SIG-M5 treated with dmso at 0.1 percent for 504 hours (cell line): ENCODE data around the gene ESRRB.

ENCODE experiments used
- DNase-seq: peaks from one replicate; lab custom pipeline; 2025; ENCODE audit not compliant: unreplicated experiment; lab: John Stamatoyannopoulos, UW

Gene ESRRB

DNA sequence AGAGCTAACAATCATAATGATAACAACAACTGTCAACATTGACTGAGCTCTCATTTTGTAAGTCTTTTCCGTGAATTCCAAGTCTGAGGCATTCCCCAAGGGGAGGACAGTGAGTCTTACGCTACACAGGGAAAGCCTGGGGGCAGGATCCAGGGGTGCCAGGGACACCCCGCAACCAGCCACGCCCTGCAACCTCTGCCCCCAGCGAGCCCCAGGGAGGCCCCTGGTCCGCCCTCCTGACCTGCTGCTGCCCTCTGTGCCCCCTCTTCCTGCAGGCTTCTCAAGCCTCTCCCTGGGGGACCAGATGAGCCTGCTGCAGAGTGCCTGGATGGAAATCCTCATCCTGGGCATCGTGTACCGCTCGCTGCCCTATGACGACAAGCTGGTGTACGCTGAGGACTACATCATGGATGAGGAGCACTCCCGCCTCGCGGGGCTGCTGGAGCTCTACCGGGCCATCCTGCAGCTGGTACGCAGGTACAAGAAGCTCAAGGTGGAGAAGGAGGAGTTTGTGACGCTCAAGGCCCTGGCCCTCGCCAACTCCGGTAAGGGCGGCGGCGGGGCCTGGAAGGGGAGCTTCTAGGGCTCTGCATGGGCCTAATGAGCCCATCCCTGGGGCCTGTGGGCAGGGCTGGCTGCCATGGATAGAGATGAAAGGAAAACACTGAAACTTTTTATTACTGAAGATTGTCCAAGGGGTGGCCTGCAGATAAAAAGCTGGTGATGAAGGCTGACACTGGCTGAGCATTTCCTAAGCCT is 115.4 kb downstream of the ESRRB start:
- no peak for DNase-seq

DNA sequence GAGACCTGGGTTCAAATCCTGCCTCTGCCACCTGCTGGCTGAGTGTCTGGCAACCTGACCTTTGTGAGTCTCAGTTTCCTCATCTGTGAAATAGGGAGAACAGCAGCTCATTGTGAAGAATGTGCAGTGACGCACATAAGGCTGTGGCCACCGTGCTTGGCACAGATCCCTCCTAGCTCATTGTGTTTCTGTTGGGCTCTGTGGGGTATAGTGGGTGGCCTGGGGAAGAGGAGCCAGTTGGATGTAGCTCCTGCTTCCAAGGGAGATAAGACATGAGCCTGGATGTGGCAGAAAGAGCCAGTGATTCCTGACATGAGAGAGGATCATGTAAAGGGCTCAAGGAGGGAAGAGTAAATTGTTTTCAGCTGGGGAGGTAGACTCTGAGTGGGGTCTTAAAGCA is 120.0 kb downstream of the ESRRB start:
- DNase-seq: no peak

DNA sequence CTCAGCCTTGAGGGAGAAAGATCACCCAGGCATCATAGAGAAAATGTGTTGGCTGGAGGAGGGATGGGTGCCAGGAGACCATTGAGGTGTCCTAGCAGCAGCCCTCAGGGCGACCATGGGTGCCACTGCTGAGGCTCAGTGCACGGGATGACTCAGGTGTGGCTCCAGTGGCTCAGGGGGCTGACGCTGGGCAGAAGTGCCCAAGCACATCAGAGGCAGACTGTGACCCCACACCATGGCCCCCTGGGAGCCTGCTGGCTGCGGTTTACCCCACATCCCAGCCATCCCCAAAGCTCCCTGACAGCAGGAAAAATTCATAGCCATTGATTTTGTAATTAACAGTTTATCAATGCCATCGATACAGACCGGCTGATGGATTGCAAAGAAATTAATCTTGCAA is 120.7 kb downstream of the ESRRB start:
- DNase-seq: no peak

DNA sequence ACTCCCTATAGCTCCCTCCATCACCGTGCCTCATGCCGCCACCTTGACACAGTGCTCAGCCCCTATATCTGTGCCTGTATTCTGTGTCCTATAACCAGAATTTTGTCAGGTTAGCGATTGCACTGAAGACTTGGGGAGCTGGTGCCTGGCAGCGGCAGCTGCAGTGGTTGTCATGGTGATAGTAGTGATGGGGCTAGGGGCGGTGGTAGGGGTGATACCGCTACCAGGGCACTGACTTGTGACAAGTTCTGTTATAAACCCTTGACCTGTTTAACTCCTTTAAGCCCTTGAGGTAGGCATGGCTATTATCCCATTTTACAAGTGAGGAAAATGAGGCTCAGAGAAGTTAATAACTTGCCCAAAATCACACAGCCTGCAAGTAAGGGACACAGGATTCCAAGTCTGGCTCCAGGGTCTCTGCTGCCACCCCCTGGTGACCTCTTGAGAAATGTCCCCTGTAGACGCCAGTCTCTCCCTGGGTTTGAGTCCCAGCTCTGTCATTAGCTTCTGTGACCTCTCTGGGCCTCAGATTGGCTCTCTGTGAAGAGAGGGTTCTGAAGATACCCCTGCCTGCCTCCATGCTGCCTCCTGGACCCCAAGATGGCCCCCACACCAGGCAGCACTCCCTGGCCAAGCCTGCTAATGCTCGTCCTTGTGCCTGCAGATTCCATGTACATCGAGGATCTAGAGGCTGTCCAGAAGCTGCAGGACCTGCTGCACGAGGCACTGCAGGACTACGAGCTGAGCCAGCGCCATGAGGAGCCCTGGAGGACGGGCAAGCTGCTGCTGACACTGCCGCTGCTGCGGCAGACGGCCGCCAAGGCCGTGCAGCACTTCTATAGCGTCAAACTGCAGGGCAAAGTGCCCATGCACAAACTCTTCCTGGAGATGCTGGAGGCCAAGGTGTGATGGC is 121.9 kb downstream of the ESRRB start:
- no peak for DNase-seq

DNA sequence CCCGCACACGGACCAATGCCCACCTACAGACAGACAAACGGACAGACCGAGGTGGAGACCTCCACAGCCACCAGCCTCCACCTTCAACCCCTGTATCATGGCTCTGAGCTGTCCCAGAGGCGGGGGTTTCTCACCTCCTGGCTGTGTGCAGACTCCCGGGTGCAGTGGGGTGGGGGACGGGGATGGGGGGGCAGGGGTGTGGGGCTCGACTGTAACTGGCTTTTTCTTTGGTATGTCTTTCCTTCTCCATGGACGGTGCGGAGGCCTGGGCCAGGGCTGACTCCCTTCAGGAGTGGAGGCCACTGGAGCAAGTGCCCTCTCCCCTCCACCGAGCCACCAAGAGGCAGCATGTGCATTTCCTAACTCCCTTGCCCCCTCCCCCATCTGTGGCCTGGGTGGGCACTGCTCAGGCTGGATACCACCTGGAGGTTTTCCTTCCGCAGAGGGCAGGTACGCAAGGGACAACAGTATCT is 122.6 kb downstream of the ESRRB start:
- DNase-seq: no peak

DNA sequence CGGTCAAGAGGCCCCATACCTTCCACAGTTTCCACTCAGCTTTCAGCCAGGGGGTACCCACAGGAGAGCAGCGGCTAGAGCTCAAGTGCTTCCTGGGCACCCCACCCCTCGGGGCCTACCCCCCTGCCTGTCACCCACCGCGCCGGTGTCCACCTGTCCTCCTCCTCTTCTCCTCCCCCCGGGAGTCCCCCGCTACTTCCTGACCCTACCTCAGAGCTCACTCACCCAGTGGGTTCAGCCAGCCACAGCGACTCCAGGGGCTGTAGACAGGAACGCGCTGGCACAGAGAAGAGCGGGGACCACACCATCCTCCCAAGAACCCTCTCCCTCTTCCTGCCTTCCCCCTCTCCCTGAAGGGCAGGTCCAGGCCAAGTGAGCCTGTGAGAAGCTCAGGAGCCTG is 123.0 kb downstream of the ESRRB start:
- no peak for DNase-seq

DNA sequence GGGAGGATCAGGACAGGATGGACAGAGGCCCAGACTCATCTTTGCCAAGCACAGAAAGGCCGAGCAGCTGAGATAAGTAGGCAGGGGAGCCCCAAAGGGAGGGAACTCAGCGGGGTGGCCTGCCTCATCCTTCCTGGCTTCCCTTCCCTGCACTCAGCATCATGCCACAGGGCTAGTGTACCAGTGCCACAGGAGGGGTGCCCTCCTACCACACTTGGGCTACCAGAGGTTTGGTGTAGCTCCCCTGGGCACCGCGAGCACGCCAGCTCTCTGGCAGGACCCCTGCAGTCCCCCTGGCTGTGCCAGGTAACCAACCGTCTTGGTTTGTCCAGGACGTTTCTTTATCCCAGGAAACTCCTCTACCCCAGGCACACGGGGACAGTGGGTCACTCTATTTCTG is 123.5 kb downstream of the ESRRB start:
- no peak for DNase-seq

DNA sequence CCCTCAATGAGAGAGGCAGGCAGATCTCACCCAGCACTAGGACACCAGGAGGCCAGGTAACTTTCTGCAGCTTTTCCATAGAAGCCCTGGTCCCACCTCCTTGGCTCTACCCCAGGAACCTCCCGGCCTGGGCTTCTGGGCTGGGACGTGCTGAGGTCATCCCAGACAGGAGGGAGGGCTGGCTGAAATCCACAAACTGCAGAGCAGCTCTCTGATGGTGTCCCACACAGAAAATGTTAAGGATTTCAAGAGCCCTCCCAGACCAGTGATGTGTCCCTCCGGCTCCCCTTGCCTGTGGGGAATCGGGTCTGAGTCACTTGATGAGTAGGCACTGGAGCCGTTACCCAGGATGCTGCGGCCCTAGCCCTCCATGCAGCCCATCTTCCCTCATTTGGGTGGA is 124.1 kb downstream of the ESRRB start:
- no peak for DNase-seq

DNA sequence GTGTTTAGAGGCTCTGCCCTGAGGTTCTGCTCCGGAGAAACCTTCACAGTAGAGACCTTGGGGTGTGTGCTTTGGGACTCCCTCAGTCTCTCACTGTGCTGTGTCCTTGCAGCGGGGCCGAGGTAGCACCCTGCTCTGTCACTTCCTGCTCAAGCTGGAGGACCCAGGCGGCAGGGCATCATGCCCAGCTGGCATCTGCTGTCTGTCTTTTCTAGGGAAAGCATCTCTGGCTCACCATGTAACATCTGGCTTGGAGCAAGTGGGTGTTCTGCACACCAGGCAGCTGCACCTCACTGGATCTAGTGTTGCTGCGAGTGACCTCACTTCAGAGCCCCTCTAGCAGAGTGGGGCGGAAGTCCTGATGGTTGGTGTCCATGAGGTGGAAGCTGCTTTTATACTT is 124.5 kb downstream of the ESRRB start:
- no peak for DNase-seq

DNA sequence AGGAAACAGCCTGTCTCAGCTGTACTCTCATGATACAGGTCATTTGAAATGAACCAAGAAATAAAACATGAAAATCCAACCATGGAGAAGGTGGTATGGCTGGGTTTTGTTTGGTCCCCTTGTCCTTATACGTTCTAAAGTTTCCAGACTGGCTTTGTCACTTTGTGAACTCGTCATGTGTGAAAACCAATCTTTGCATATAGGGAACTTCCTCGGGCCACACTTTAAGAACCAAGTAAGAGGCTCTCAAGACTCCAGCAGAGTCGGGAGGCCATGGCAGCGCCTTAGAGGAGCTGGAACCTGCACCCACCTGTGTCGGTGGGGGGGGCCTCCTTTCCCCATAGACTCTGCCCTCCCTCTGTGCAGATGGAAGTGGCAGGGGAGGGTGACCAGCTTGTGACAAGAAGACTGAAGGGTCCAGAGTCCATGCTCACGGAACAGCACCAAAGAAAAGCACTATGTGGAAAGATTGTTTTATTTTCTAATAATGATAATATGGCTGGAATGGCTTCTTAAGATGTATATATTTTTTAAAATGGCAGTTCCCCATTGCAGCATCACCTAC is 125.3 kb downstream of the ESRRB start:
- no peak for DNase-seq

DNA sequence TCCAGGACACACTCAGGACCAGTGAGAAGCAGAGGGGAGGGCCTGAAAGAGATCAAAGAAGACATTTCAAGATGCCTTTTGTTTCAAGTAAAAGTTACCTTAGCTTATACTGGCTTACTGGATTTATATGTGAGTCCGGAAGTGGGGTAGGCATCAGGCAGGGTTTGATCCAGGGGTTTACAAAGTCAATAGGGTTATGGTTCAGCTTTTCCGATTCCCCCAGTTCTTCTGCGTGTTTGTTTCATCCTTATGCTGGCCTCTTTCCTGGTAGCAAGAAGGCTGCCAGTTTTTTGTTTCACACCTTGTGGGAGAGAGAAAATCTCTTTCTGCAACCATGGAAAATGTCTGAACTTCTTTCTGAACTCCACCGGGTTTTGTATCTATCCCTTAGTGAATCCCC is 126.3 kb downstream of the ESRRB start:
- DNase-seq: no peak

DNA sequence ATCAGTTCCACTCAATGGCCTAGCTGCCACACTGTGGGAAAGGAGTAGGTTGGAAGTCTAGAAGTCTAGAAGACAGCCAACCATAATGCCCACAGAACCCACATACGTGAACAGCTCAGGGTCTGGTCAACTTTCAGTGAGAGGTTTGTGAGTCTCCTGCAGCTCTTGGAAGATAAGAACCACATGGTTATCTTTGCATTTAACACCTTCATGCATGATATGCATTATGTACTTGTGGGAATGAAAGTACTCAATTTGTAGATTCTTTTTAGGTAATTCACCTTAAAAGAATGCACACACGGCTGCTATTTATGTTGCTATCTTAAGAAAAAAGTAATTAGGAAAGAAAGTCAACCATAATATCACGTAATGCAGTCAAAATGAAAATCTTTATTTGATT is 126.7 kb downstream of the ESRRB start:
- DNase-seq: no peak

DNA sequence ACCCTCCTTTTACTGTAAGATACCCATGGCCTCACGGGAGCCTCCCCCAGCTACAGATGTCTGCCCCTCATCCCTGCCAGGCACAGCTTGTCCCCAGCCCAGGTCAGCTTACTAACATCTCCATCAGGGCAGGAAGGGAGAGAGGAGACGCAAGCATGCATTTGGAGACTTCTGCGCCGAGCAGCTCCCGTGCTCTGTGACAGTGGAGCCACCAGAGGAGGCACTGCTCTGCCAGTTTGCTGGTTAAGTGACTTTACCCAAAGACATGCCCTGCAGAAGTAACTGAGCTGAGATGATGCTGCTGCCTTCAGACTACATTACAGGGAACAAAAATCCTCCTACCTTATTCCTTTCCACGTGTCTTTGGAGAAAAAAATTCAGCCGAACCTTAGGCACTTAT is 133.4 kb downstream of the ESRRB start:
- DNase-seq: no peak

DNA sequence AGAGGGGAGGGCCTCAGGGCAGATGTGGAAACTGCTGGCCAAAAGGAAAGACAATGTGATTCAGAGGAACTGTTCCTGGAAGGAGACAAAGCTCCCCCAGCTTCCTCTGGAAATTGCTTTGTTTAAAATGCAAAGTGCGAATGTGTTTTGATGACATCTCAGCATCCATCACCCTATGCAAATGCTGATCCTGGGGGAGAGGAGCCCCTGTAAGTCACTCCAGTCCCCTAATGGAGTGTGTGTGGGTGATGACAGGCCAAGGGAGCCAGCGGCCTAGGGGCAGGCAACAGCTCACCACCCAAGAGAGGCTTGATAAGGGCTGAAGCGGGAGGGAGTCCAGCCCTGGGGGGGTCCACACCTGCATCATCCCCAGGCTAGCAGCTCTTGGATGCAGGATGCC is 134.2 kb downstream of the ESRRB start:
- no peak for DNase-seq

DNA sequence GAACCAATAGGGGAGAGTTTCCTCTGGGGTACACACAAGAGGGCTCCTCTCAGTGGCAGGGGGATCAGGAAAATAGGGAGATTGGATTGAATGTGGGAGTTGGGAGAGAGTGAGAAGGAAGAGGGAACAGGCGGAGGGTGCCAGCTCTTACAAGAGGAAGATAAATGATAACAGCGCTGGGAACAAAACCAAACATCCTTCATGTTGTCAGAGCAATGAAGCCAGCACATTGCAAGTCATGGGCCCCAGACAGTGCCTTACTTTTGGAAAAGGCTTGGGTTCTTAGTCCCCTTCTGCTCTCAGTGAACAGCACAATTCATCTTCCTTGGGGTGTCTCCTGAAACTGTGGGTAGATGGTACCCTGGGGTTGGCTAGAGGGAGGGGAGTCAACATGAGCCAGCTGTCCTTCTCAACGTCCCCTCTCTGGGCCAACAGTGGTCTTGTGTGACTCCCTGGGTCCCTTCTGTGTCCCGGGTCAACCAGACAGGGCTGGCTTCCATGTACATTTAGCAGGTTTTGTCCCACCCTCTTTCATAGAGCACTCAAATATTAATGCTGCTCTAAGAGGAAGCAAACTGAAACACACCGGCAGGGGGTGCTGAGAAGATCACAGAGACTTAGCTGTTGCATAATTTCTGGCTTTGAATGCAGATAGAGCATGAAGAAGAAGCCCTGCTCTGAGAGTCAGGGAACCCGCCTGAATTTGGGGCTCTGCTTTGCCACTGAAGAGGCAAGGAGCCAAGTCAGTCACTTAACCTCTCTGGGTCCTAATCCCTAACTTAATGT is 138.5 kb downstream of the ESRRB start:
- peak; percentile 66 for DNase-seq

DNA sequence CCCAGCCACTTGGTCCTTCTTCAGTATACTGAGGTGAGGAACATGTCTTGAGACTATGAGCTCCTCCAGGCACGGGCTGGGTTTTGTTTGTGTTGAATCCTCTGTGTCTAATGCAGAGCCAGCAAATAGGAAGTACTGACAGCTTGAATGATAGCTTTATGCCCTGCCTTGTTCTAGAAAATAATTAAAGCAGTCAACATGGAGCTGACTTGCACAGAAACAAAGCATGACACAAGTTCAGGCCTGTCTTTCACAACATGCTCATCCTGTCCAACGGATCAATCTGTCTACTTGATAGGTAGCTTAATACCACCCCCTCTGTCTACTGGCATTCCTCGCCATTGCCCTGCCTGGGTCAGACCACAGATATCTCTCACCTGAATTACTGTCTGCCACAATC is 140.9 kb downstream of the ESRRB start:
- no peak for DNase-seq

DNA sequence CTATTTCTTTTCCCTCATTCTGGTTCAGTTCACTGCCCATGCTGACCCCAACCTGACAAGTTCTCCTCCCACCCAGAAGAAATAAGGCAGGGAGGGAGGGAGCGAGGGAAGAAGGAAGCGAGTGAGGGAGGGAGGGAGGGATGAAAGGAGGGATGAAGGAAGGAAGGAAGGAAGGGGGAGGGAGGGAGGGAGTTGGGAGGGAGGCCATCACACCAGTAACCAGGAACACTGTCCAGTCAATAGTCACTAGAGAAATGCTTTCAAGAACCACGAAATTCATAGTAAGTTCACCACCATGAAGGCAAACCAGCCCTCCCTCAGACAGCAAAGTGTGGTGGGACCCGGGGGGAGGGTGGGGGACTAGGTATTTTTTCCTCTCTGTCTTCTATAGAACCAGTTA is 142.4 kb downstream of the ESRRB start:
- DNase-seq: no peak

DNA sequence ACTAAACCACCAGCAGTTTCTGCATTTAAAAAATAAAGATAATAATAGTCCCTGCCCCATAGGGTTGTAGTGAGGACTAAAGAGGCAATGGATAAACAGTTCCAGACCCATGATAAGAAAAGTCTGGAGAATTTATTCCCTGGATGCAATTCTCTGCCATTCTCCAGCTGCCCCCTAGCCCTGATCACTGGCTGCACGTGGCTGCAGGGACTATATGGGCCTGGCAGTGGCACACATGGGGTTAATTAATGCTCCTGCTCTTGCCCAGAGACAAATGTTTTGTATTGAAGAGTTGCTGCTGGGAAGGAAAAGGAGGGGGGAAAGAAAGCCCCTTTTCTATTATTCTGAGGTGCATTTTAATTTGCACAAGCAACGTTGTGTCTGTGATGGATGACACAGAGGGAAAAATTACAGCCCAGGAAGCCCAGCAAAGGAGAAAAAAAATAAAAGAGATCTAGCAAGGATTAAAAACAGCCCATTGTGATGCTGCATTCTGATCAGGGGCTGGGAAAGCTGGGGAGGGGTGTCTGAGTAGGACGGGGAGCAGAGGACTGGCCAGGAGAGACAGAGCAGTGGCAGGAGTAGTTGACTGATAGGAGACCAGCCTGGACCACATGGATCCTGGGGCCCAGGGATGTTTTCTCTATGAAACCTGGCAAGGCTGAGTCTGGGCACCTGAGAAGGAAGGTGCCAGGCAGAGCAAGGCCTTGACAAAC is 149.3 kb downstream of the ESRRB start:
- DNase-seq: no peak

DNA sequence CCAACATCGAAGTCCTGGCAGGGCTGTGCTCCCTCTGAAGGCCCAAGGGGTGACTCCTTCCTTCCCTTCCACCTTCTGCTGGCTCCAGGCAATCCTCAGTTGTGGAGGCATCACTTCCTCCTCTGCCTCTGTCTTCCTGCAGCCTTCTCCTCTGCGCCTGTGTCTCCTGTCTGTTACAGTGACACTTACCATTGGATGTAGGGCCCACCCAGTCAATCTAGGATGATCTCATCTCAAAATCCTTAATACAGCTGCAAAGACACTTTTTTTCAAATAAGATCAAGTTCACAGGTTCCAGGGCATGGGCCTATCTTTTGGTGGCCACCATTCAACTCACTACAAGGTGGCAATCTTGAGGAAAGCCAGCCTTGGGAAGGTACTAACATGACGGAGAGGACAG is 155.1 kb downstream of the ESRRB start:
- DNase-seq: no peak

DNA sequence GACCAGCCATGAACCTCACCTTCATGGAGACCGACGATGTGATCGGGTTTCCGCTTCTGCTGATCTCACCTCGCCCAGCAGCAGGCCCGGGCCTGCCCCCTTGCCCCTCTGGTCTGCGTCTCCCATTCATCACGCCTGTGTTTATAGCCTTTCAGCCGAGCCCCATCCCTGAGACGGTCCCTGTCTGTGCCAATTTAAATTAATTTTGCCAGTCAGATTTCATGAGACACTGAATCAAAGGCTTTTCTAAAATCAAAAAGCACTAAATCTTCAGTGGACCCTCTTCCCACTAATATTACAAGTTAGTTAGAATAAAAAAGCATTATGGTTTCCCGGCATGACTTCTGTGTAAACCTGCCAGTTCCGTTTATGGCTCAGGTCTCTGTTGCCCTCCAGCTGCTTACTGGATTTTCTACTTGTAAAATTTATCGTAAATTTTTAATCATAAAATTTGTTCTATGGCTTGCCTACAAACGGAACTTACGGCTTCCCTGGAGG is 155.9 kb downstream of the ESRRB start:
- DNase-seq: no peak
